ENCODE measurements around the gene UBR4.

- no peak for TF ChIP-seq MAX (IDR thresholded peaks at IDR 0.05)
- TF ChIP-seq EP300 (IDR thresholded peaks at IDR 0.05; ENCODE audit: borderline replicate concordance), result no peak
- no peak for TF ChIP-seq RAD21 (IDR thresholded peaks at IDR 0.05; ENCODE audit: low read depth)
- TF ChIP-seq CREB1 (IDR thresholded peaks at IDR 0.05; ENCODE audit: low read depth), result no peak
- TF ChIP-seq TAF1 (IDR thresholded peaks at IDR 0.05; ENCODE audit: low read depth), result no peak
- TF ChIP-seq CEBPB (IDR thresholded peaks at IDR 0.05), result no peak
Measured at GRCh38 chr1:19040010-19040680, 169.9 kb downstream of the UBR4 start.
